Sigmoid colon (tissue), 4 donors: ENCODE measurements around the gene TRIL.

Source experiments
- POLR2A ChIP-seq, 2 donors: fragments of 450-650 bp; IDR thresholded peaks; one replicate each; pipeline ENCODE4 v1.6.1; 2016; ENCODE audit warnings: antibody characterized with exemption in 2 of 2, mild to moderate bottlenecking in 2 of 2, moderate library complexity in 2 of 2
- POLR2AphosphoS5 ChIP-seq, 4 donors: sonication (generic); formaldehyde crosslinking; IDR thresholded peaks; one replicate each; pipeline ENCODE4 v1.6.1; 2017; ENCODE audit warnings: antibody characterized with exemption in 4 of 4
- TF ChIP-seq, protein P1 (sequence below), 4 experiments: fragments of 450-650 bp in 3 of 4; fragments of 200-600 bp in 1 of 4; IDR thresholded peaks; one replicate each; pipeline ENCODE4 v1.5.1; 2016 to 2019; ENCODE audit warnings: antibody characterized with exemption in 4 of 4, mild to moderate bottlenecking in 3 of 4, moderate library complexity in 2 of 4

- no peak for TF ChIP-seq POLR2AphosphoS5 (IDR thresholded peaks at IDR 0.05)
- TF ChIP-seq, protein P1, sequence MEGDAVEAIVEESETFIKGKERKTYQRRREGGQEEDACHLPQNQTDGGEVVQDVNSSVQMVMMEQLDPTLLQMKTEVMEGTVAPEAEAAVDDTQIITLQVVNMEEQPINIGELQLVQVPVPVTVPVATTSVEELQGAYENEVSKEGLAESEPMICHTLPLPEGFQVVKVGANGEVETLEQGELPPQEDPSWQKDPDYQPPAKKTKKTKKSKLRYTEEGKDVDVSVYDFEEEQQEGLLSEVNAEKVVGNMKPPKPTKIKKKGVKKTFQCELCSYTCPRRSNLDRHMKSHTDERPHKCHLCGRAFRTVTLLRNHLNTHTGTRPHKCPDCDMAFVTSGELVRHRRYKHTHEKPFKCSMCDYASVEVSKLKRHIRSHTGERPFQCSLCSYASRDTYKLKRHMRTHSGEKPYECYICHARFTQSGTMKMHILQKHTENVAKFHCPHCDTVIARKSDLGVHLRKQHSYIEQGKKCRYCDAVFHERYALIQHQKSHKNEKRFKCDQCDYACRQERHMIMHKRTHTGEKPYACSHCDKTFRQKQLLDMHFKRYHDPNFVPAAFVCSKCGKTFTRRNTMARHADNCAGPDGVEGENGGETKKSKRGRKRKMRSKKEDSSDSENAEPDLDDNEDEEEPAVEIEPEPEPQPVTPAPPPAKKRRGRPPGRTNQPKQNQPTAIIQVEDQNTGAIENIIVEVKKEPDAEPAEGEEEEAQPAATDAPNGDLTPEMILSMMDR (IDR thresholded peaks at IDR 0.05), result no peak
- TF ChIP-seq POLR2A (IDR thresholded peaks at IDR 0.05), result no peak
These were observed 337 bp downstream of the TRIL start for GRCh38 chr7:28957751-28958234.
